Uterus (tissue), 4 donors: ENCODE results near the gene POMT2. TPM values are rescaled to one million over a fixed set of nuclear protein-coding genes. Genes with fewer than 3 reads are reported as not detected.

Experiments used
- DNase-seq, 2 donors: peaks; one replicate each; pipeline ENCODE4 v3.0.0-alpha.2; 2019 to 2020
- H3K27ac ChIP-seq, 2 donors: fragments of 200-600 bp; sonication (generic); 1 replicate in 1 of 2; 2 replicates in 1 of 2; pipeline ENCODE4 v1.5.1; 2016 to 2018
- H3K27me3 ChIP-seq, 2 donors: fragments of 200-600 bp; sonication (generic); one replicate each; pipeline ENCODE4 v1.5.1; 2018 to 2019; ENCODE audit warnings: control low read depth in 1 of 2
- H3K36me3 ChIP-seq, 2 donors: fragments of 200-600 bp; sonication (generic); one replicate each; pipeline ENCODE4 v1.5.1; 2019; ENCODE audit warnings: control low read depth in 1 of 2
- H3K4me1 ChIP-seq, 2 donors: fragments of 200-600 bp; sonication (generic); one replicate each; pipeline ENCODE4 v1.5.1; 2018 to 2019; ENCODE audit warnings: control low read depth in 1 of 2
- H3K4me3 ChIP-seq, 2 donors: fragments of 200-600 bp; sonication (generic); 1 replicate in 1 of 2; 2 replicates in 1 of 2; pipeline ENCODE4 v1.5.1; 2018 to 2019; ENCODE audit warnings: mild to moderate bottlenecking in 1 of 2
- H3K9me3 ChIP-seq, 2 donors: fragments of 200-600 bp; sonication (generic); one replicate each; pipeline ENCODE4 v1.5.1; 2019; ENCODE audit warnings: control low read depth in 1 of 2
- POLR2A ChIP-seq, 2 donors: fragments of 450-650 bp; IDR thresholded peaks; one replicate each; pipeline ENCODE4 v1.6.1; 2016; ENCODE audit warnings: antibody characterized with exemption in 2 of 2, mild to moderate bottlenecking in 1 of 2, moderate library complexity in 1 of 2
- intact Hi-C: fragments of 100-400 bp; cut with DNase I; formaldehyde crosslinking; loops from one replicate; pipeline ENCODE4 v1.15.1; 2023; ENCODE audit warnings: low total_unique reads
- total RNA-seq, 4 donors: library from RNA; depleted of rRNA in 3 of 4; stranded (reverse); fragments of >200 nt in 3 of 4; gene quantifications; one replicate each; pipeline versions ENCODE4 v1.1.0 to v1.2.4, GENCODE V29; 2014 to 2023
- TF ChIP-seq, protein P1 (sequence below), 4 experiments: fragments of 200-600 bp in 2 of 4; fragments of 450-650 bp in 2 of 4; sonication (generic) in 2 of 4; IDR thresholded peaks; one replicate each; pipeline ENCODE4 v1.5.1; 2016 to 2019; ENCODE audit warnings: antibody characterized with exemption in 4 of 4, mild to moderate bottlenecking in 2 of 4, moderate library complexity in 1 of 4
- donor health status: DM: yes; HTN: yes; CAD: no.

The POMT2 gene
- total RNA-seq, 4 donors from 2014 or later: 2.1 to 72.2 (median 27.9) TPM

GRCh38 chr14:77260199-77260598, 60.5 kb downstream of the POMT2 start:
- DNase-seq: no peak
- Histone ChIP-seq H3K27ac (no peak overlapping the region), H3K27me3 (no peaks in the 10 kb centered on the region)

GRCh38 chr14:77259025-77259715, 61.5 kb downstream of the POMT2 start:
- Histone ChIP-seq H3K27me3 (no peaks in the 10 kb centered on the region), H3K4me1 (no peaks in the 10 kb centered on the region), H3K4me3 (no peak overlapping the region), H3K27ac (no peak overlapping the region), H3K9me3 (no peaks in the 10 kb centered on the region), H3K36me3 (no peaks in the 10 kb centered on the region)
- DNase-seq: no peak
- intact Hi-C loops: no loop called here
- no peak for TF ChIP-seq POLR2A (IDR thresholded peaks at IDR 0.05)
- TF ChIP-seq, protein P1, sequence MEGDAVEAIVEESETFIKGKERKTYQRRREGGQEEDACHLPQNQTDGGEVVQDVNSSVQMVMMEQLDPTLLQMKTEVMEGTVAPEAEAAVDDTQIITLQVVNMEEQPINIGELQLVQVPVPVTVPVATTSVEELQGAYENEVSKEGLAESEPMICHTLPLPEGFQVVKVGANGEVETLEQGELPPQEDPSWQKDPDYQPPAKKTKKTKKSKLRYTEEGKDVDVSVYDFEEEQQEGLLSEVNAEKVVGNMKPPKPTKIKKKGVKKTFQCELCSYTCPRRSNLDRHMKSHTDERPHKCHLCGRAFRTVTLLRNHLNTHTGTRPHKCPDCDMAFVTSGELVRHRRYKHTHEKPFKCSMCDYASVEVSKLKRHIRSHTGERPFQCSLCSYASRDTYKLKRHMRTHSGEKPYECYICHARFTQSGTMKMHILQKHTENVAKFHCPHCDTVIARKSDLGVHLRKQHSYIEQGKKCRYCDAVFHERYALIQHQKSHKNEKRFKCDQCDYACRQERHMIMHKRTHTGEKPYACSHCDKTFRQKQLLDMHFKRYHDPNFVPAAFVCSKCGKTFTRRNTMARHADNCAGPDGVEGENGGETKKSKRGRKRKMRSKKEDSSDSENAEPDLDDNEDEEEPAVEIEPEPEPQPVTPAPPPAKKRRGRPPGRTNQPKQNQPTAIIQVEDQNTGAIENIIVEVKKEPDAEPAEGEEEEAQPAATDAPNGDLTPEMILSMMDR (IDR thresholded peaks at IDR 0.05): no peak

More at GRCh38 chr14:77260199-77260598, 60.5 kb downstream of the POMT2 start:
- intact Hi-C loops: no loop called here
- TF ChIP-seq POLR2A (IDR thresholded peaks at IDR 0.05): no peak
- TF ChIP-seq, protein P1 (IDR thresholded peaks at IDR 0.05): no peak
- Histone ChIP-seq H3K9me3 (no peaks in the 10 kb centered on the region), H3K4me3 (no peak overlapping the region), H3K4me1 (no peaks in the 10 kb centered on the region), H3K36me3 (no peaks in the 10 kb centered on the region)

GRCh38 chr14:77258566-77258965, 62.1 kb downstream of the POMT2 start:
- no peaks in the 10 kb centered on the region for H3K4me1 ChIP-seq
- no peak overlapping the region for H3K4me3 ChIP-seq
- no peaks in the 10 kb centered on the region for H3K27me3 ChIP-seq
- no peak overlapping the region for H3K27ac ChIP-seq
- no peaks in the 10 kb centered on the region for H3K36me3 ChIP-seq
- DNase-seq: no peak
- H3K9me3 ChIP-seq: no peaks in the 10 kb centered on the region
- intact Hi-C loops: no loop called here
- TF ChIP-seq, protein P1 (IDR thresholded peaks at IDR 0.05): no peak

DNA sequence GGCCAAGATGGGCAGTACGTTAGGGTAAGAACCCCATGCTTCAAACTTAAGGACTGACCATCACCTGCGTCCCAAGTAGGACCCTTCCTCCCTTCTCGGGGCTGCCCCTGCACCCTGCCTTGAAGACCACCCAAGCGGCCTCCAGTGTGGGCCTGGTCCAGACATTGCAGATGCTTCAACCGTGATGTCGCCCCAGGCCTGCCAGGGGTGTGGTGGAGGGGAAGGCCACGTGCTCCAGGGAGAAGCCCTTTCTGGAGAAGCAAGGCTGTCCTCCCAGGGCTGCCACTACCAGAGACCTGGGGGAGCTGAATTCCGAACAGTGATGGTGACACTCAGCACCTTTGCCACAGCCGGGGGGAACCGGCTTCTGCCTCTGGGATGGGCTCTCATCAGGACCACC, 63.0 kb downstream of the POMT2 start:
- no peaks in the 10 kb centered on the region for H3K36me3 ChIP-seq
- H3K27me3 ChIP-seq: no peaks in the 10 kb centered on the region
- H3K9me3 ChIP-seq: no peaks in the 10 kb centered on the region
- TF ChIP-seq POLR2A (IDR thresholded peaks at IDR 0.05): no peak
- TF ChIP-seq, protein P1 (IDR thresholded peaks at IDR 0.05): no peak
- H3K4me3 ChIP-seq: no peak overlapping the region
- DNase-seq: no peak
- intact Hi-C loops: no loop called here
- no peak overlapping the region for H3K27ac ChIP-seq
- no peaks in the 10 kb centered on the region for H3K4me1 ChIP-seq

DNA sequence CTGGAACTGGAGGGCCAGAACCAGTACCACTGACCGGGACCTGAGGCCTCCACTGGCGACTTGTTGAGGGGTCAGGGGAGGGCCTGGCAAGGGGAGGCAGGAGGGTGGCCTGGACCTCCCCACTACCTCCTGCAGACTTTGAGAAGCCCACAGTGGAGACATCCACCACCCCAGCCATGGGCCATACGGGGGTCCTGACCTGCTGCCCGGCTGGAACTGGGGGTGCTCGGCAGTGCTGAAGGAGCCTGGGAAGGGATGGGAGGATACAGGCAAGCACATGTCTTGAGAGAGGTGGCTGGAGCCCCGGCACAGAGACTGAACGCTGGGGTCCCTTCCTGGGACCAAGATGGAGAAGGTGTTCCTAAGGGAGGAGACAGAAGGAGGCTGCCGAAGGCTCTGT, 64.0 kb downstream of the POMT2 start:
- no peak overlapping the region for H3K4me3 ChIP-seq
- no peaks in the 10 kb centered on the region for H3K9me3 ChIP-seq
- H3K4me1 ChIP-seq: no peaks in the 10 kb centered on the region
- H3K27ac ChIP-seq: no peak overlapping the region
- H3K27me3 ChIP-seq: no peaks in the 10 kb centered on the region
- intact Hi-C loops: no loop called here
- TF ChIP-seq, protein P1 (IDR thresholded peaks at IDR 0.05): no peak
- TF ChIP-seq POLR2A (IDR thresholded peaks at IDR 0.05): no peak
- H3K36me3 ChIP-seq: no peaks in the 10 kb centered on the region
- no peak for DNase-seq
